Activated CD4-positive, CD25-positive, alpha-beta regulatory T cell treated with anti-CD3 and anti-CD28 coated beads, Interleukin-2, amount 50 U/mL, for 72 hours (primary cell): Measurements from ENCODE around the gene M1AP.
"Not testable (repeated sequence)": the region's sequence is repeated elsewhere in the genome, so short reads cannot be mapped to it uniquely, and the experiment has no call there.

Experiments
- DNase-seq: peaks from one replicate; pipeline ENCODE4 v3.0.0; 2021

M1AP gene

DNA sequence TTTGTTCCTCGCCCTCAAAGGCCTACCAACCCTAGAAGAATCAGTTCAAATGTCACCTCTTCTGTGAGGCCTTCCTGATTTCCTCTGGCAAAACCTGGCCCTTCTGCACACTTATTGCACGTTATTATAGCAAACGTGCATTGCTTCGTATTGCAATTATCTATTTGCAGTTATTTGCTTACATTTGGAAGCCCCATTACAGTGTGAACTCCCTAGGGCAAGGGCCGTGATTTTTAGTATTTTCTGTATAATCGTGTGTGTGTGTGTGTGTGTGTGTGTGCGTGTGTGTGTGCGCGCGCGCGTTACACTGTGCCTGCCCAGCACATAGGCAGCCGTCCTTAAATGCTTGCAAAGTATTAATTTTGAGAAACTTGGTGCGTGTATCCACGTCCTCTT, 5.5 kb upstream of the M1AP start:
- no peak for DNase-seq

DNA sequence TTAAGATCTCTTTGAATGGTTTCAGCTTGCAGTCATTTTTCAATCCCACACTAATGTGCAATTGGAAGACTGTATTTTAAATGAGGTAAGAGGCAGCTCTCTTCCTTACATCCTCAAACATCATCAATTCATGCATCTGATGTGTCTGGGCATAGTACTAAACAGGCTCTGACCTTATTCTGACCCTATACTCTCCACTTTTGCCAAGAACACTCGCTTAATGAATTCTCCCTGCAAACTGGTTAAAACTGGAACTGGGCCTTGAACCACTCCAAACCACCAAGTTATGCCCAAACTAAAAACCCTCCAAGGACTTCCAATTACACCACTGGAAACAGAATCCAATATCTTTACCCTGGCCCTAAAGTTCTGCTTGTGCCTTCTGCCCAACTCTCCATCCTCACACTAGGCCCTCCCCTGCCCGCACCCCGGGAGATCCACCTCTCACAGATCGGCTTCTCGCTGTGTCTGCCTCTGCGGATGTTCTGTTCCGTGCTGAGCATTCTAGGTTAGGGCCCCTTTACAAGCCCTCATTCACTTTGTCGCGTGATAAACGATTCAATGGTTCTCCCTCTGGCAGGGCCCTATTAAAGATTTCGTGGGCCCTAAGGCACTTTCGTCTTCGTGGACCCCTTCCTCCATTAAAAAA, 1.2 kb downstream of the M1AP start:
- no peak for DNase-seq

DNA sequence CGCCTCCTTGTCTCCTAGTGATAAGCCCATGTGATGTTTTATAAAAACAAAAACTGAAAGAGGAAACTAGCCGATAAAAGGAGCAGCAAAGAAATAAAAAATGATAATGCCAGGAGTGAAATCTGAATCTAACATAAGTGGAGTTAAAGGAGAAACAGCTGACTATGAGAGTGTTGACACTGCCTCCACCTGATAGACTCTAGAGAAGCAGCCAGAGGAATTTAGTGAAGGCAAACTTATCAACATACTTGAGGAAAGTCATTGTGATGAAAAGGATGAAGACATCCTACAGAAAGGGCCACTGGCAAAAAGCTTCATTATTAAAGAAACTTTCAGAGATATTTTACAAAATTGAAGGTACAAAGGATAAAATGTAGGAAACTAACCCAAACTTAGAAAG, 1.9 kb downstream of the M1AP start:
- no peak for DNase-seq

DNA sequence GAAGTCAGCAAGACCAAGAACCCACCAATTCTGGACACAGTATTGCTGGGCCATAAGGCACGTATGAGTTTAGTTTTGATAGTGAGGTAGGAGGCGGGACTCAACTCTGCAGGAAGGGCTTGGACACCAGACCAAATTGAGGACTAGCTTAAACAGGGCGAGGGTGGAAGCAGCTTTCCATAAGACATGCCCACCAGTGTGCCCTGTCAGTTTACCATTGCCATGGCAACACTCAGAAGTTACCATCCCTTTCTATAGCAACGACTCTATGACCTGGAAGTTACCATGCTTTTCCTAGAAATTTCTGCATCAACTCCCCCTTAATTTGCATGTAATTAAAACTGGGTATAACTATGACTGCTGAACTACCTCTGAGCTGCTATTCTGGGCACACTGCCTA, 2.8 kb downstream of the M1AP start:
- no peak for DNase-seq

DNA sequence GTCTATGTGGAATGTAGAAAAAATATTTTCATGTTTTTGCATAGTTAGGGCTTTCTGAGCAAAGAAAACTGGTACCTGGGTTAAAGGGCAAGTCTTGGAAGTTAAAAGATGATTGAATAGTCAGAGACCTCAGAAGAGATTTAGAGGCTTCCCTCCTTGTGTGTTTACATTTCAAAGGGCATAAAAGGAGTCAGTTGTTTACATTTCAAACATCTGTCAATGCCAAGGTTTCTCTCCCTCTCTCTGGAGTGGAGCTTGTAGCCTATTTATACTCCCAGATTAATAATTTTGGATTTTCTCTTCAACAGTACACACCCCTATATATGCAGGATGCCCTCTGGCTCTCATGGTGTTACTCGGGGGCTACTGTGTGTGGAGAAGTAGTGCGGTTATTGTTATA, 8.6 kb downstream of the M1AP start:
- no peak for DNase-seq

DNA sequence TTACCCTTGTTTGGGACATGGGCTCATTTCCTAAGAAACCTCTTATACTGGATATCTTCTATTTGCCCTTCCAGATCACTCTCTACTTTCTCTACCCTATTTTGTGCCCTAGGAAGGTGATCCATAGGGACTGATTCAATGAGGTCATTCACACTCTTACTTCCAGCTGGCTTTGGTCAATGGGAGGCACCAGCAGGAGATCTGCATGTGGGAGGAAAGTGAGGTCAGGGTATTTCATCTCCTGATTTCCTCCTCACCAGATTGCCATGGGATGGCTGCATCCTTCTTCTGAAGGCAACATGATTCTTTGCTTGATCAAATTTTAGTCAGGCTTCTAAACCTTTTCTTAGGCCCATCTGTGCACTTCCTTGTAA, 15.2 kb downstream of the M1AP start:
- DNase-seq: no peak

DNA sequence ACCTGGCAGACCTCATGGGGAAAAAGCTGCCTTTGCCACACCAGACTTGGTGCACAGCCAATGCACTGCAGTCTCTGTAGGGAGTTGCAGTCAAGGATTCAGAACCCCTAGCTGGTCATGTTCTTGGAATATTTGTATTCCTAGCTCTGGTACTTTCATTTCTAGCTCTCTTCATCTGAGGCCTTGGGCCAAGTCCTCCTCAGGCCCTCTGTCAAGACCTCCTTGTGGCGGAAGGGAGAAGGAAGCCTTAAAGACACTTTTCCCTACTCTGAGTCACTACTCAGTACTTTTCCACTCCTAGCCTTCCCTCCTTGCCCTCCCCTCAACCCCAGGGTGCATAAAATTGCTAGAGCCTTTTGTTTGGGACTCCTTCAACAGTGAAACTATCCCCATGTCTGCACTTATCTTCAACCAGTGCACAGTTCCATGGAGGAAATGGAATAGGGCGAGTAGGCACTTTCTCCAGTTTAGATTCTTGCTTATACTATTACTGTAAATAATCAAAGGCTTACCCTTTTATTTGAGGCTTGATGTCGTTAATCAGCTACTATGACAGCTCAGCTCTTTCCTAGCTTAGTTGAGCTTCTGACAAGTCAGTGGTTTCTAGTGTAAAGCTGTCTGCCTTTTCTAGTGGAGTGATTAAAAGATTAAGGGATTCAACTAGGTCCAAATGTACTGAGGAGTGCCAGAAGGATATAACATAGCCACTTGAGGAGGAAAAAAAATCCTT, 15.8 kb downstream of the M1AP start:
- no peak for DNase-seq

DNA sequence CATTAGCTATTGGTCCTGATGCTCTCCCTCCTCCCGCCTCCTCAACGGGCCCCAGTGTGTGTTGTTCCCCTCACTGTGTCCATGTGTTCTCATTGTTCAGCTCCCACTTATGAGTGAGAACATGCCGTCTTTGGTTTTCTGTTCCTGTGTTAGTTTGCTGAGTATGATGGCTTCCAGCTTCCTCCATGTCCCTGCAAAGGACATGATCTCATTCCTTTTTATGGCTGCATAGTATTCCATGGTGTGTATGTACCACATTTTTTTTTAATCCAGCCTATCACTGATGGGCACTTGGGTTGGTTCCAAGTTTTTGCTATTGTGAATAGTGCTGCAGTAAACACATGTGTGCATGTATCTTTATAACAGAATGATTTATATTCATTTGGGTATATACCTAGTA, 17.7 kb downstream of the M1AP start:
- not testable (repeated sequence) for DNase-seq

DNA sequence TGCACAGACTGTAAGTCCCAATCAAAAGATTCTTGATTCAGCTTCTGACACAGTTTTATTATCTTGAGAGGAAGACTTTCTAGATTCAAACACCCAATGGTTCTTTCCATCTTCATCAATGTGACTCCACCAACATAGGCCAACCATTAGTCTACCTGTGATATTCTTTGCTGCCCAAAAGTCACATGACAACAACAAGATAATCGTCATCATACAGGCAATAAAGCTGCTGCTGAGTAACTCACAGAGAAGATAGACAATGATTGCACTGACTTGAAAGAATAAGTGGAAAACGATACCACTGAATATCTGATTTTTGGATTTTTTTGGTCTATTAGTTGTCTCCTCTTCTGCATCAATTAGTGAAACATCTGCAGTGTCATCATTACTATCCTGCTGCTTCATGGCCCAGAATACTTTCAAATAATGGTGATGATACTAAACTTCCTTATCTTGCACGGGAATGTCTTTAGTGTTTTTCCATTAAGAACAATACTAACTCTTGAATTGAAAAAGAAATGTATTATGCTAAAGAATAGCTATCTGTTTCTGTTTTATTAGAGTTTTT, 19.5 kb downstream of the M1AP start:
- no peak for DNase-seq

DNA sequence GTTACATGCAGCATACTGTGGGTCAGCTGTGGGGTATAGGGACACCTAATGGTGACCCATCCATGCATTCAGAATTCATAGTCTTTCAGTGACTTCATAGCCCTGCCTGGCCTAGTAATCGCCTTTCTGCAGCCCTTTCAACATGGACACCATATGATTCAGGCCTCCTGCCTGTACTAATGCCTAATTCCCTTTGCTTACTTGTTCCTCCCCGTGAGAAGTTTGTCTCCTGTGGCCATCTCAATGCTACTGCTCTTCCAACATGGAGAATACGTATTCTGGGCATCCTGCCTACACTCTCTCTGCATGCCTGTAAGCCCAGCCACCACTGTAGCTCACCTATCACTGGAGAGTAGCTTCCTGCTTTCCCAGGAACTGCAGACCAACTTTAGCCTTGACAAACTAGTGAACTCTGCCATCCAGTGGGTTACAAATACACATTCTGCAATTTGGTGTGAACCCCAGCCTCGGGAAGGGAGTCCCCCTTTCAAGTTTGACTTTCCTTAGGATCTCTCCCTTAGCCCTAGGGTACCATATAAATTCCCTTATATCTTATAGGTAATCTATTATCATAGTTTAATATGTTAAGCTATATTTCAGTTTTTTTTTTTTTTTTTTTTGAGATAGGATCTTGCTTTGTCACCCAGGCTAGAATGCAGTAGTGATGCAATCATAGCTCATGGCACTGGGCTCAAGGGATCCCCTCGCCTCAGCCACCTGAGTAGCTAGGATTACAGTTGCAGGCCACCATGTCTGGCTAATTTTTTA, 22.3 kb downstream of the M1AP start:
- DNase-seq: no peak

DNA sequence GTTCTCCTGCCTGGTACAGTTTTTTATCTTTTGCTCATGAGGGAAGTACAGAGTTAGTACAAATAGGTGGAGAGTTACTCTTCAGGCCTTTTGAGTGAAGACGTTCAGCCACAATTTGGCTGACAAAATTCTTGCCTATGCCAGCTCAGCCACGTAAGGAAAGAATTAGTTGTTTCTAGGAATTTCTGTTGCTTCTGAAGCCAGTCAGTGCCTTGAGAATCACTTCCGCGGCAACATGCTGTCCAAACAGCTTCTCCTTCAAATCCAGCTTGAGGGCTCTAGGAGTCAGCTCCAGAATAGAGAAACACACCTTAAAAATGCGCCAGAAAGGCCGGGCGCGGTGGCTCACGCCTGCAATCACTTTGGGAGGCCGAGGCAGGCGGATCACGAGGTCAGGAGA, 27.5 kb downstream of the M1AP start:
- DNase-seq: no peak

DNA sequence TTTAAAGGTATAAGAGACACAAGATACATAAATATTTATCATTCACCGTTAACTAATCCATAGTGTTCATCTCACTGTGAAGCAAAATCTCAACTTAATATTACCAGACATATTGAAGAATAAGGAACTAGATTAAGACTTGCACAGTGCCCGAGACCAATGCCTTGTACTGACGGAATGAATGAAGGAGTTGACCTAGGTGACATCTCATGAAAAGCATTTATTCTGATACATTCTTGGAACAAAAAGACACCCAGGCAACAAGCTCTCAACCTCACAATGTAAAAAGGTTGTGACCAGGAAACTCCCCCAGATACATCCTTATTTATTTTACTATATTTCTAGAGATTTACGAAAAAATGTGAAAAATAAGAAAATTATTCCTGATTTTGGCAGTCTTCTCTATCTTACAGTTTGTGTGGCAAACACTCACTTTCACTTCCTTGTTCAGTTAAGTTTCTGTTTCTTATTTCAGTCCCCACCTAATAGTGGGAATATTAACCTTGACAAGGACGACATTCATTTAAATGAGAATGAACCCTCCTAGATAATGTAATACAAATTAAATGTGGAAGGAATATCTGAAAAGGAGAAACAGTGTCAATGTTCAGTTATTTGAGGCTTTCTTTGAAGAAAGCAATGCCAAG, 28.4 kb downstream of the M1AP start:
- DNase-seq: no peak

DNA sequence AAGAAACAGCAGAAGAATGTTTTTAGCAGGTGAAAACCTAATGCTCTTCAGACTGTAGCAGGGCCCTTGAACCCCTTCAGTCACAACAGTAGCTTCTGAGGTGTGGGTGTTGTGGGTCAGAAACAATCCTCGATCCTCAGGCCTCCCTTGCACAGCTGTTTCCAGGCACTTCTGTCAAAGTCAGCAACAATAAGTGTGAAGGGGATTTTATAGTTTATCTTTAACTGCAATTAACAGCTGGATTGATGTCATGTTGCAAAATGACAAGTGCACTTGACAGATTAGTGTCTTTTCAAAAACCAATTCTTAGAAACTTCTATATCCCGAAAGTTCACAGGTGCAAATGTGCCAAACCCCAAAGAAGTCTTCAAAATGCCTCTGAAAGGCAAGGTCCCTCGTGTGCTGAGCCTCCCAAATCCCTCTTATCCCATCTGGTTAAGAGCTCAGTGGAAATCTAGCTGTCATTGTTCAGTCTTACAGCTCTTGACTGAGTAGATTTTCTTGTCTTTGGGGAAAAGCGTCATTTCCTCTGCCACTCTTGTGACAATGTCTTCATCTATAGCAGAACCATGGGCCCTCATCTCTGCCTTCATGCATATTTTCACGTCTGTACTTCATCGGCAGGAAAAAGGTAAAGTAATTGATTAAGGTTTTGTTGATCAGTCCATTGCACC, 29.6 kb downstream of the M1AP start:
- no peak for DNase-seq

DNA sequence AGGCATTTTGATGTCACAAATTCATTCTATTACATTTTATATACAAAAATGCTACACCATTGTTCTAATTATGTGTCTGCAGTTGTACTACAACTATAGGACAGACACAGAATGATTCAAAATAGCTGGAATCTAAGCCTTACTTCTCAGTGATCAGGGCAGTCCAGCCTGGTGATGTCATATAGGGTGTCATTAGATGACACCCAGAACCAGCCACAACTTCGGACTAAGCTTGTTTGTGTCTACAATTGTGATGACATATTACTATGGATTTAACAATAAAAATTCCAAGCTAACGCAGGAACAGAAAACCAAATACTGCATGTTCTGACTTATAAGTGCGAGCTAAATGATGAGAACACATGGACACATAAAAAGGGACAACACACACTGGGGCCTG, 31.0 kb downstream of the M1AP start:
- DNase-seq: no peak

DNA sequence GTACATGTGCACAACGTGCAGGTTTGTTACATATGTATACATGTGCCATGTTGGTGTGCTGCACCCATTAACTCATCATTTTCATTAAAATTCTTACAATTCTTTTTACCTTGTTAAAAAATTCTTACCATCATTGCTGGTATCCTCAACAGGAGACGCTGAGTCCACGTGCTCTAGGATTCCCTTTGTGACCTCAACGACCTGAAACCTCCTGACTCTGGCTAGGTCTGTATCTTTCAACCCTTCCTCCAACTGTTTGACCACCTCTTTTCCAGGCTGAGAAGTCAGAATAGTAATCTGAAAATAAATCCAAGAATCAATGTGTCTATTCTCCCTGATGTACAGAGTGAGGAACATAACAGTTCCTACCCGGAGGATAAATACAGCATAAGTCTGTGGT, 41.2 kb downstream of the M1AP start:
- DNase-seq: no peak

DNA sequence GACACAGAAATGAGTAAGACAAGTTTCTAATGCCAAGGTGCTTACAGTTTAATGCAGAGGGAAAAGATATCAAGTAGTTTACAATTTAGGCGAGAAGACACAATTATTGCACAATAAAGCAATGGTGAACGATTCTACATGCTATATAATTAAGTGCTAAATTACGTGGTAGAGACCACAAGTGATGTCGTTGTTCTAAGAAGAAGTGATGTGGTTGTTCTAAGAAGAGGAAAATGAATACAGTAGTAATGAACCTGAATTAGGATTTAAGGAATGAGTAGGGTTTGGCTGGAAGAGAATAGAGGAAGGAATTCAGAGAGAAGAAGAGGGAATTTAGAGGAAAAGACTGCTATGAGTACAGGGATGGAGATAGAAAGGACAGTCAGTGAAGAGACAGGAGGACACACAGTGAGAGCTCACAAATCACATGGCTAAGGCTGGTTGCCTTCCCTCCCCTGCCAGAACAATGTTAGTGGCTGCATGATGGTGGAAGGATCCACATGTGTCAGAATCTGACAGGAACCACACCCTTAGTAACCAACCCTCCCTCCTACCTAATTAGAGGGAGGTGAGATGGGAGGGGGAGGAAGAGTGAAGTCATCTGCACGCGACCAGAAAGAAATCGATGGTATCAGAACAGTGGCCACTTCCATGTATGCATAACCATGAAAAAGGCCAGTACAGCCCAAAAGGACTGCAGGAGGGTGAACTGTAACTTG, 44.7 kb downstream of the M1AP start:
- no peak for DNase-seq

DNA sequence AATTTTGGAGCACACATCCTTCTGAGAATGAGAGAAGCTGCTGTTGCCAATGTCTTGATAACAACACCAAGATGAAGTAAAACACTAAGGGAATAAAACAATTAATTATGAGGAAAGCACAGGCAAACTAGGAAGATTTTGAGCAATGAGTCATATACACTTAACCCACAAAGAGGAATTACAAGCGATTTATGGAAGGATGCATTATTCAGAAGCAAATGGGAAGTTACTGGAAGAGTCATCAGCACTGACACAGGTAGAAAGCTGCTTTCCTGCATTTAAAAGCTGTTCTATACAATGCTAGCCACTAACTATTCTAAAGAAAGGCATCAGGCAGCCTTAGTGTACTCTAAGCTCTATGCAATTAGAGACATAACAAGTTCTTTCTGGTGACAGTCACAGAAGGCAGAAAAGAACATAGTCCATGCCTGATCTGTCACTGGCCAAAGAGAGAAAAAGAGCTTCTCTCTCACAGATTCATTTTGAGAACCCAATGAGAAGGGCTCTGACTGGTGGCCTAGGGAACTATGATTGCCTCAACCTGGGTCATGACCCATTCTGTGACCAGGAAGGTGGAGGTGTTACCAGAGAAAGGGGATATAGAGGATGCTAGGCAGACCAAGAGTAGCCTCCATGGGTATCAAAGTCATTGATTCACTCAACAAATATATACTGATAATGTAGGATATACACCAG, 45.4 kb downstream of the M1AP start:
- DNase-seq: no peak

DNA sequence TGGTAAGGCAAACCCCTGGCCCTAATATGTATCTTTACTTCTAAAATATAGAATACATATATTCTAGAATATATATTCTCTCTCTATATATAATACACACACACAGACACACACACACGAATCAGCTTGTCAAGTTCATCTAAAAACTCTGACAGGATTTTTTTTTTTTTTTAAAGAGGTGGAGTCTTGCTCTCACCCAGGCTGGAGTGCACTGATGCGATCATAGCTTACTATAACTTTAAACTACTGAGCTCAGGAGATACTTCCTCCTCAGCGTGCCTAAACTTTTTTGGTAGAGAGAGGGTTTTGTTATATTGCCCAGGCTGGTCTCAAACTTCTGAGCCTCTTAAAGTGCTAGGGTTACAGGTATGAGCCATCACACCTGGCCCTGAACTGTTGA, 48.5 kb downstream of the M1AP start:
- no peak for DNase-seq

DNA sequence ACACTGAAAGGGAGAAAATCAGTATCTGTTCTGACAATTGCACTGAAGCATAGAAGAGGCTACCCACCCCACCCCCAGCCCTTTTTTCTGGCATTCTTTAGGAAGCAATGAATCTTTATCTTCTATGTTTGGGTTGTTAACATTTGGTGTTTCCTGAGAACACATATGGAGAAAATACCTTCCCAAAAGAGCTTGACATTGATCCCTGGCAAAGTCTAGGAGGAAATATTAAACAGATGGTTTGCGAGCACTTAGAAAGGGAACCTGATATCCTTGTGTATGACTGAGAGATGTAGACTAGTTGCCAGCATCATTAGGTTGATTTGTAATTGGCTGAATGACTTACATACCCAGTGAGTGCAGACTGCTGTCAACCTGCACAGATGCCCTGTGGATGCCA, 50.7 kb downstream of the M1AP start:
- no peak for DNase-seq

DNA sequence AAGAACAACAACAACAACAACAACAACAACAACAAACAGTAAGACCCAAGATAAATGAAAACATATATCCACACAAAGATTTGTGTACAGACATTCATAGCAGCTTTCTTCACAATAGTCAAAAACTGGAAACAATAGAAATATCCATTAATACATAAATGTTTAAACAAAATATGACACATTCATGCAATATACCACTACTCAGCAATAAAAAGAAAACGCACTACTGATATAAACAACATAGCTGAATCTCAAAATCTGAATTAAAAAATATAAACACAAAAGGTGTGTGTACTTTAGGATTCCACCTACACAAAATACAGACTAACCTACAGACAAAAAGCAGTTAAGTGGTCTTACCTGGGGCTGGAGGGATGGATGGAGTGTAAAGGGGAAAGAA, 51.5 kb downstream of the M1AP start:
- DNase-seq: no peak
